Testis (tissue), 3 donors: Measurements from ENCODE around the gene GALNT17. TPM values are rescaled to one million over a fixed set of nuclear protein-coding genes. Genes with fewer than 3 reads are reported as not detected.

Experiments used
- DNase-seq: peaks from one replicate; pipeline ENCODE4 v3.0.0-alpha.2; 2019
- H3K27ac ChIP-seq, 2 donors: fragments of 200-600 bp; sonication (generic); one replicate each; pipeline ENCODE4 v1.5.1; 2019
- H3K27me3 ChIP-seq: fragments of 200-600 bp; sonication (generic); one replicate; pipeline ENCODE4 v1.5.1; 2019
- H3K36me3 ChIP-seq: fragments of 200-600 bp; sonication (generic); one replicate; pipeline ENCODE4 v1.5.1; 2017; ENCODE audit warnings: low read depth; ENCODE audit errors: missing control alignments
- H3K4me1 ChIP-seq: fragments of 200-600 bp; sonication (generic); one replicate; pipeline ENCODE4 v1.5.1; 2019
- H3K4me3 ChIP-seq, 2 donors: fragments of 200-600 bp; sonication (generic); one replicate each; pipeline ENCODE4 v1.5.1; 2017 to 2019
- H3K9me3 ChIP-seq: fragments of 200-600 bp; sonication (generic); one replicate; pipeline ENCODE4 v1.5.1; 2017
- POLR2A ChIP-seq: fragments of 450-650 bp; IDR thresholded peaks from one replicate; pipeline ENCODE4 v1.6.1; 2017; ENCODE audit warnings: antibody characterized with exemption, mild to moderate bottlenecking, moderate library complexity
- WGBS, 2 donors: methylation state at CpG; one replicate each; pipeline ENCODE4 v1.1.5; 2018; 5-methylcytosine and 5-hydroxymethylcytosine counted together
- intact Hi-C: fragments of 100-400 bp; cut with DNase I; formaldehyde crosslinking; loops from one replicate; pipeline ENCODE4 v1.15.1; 2023; ENCODE audit warnings: low total_unique reads
- polyA plus RNA-seq: library from polyadenylated mRNA; stranded (reverse); fragments of 350-450 nt; fragmentation: Illumina TruSeq; extraction: RNeasy Lipid Tissue Mini Kit (QIAGEN cat#74804); gene quantifications from one replicate; pipeline ENCODE4 v1.2.3, GENCODE V29; 2014; ENCODE audit warnings: low read depth, low replicate concordance; ENCODE audit not compliant: insufficient read depth
- total RNA-seq, 2 donors: library from RNA; depleted of rRNA; stranded (reverse); fragments of >200 nt; gene quantifications; one replicate each; pipeline ENCODE4 v1.2.3, GENCODE V29; 2016
- TF ChIP-seq, protein P1 (sequence below), 3 experiments: fragments of 450-650 bp in 2 of 3; fragments of 200-600 bp in 1 of 3; sonication (generic) in 1 of 3; IDR thresholded peaks; one replicate each; pipeline ENCODE4 v1.5.1; 2016 to 2019; ENCODE audit warnings: antibody characterized with exemption in 3 of 3, mild to moderate bottlenecking in 2 of 3, moderate library complexity in 1 of 3

The GALNT17 gene
- total and polyA plus RNA-seq, 3 donors from 2014 or later: 10.9 to 39.1 (median 29.4) TPM

- no peak for TF ChIP-seq POLR2A
- TF ChIP-seq, protein P1, sequence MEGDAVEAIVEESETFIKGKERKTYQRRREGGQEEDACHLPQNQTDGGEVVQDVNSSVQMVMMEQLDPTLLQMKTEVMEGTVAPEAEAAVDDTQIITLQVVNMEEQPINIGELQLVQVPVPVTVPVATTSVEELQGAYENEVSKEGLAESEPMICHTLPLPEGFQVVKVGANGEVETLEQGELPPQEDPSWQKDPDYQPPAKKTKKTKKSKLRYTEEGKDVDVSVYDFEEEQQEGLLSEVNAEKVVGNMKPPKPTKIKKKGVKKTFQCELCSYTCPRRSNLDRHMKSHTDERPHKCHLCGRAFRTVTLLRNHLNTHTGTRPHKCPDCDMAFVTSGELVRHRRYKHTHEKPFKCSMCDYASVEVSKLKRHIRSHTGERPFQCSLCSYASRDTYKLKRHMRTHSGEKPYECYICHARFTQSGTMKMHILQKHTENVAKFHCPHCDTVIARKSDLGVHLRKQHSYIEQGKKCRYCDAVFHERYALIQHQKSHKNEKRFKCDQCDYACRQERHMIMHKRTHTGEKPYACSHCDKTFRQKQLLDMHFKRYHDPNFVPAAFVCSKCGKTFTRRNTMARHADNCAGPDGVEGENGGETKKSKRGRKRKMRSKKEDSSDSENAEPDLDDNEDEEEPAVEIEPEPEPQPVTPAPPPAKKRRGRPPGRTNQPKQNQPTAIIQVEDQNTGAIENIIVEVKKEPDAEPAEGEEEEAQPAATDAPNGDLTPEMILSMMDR (IDR thresholded peaks at IDR 0.05): no peak
- Histone ChIP-seq H3K9me3 (no peaks in the 10 kb centered on the region), H3K27me3 (no peaks in the 10 kb centered on the region), H3K27ac (no peak overlapping the region), H3K36me3 (no peaks in the 10 kb centered on the region), H3K4me3 (no peak overlapping the region), H3K4me1 (no peaks in the 10 kb centered on the region)
- intact Hi-C loops: no loop called here
- whole genome bisulfite sequencing, 2 donors: 89% methylated on average over 8 of the region's 8 CpGs
- no peak for DNase-seq
These were observed 434.4 kb downstream of the GALNT17 start for GRCh38 chr7:71566376-71566775.

DNA sequence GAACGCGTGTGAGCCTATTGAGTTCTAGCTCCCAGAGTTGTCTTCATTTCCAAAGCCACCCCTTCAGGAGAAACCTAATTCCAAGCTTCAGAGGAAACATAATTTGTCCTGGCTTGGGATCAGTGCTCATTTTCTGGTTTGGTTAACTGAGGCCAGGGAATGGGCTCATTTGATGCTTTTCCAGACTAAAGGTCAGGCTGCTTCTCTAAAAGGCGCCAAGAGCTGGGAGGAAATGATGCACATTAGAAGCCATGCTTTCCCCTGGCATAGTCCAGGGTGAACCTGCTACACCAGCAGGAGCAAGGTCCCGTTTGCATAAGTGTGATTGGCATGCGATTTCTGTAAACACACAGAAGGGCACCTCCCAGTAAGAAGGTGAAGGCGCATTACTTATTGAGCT lies 435.0 kb downstream of the GALNT17 start:
- H3K27ac ChIP-seq: no peak overlapping the region
- intact Hi-C loops: no loop called here

GRCh38 chr7:71574153-71574860 lies 442.4 kb downstream of the GALNT17 start:
- Histone ChIP-seq H3K4me1 (no peaks in the 10 kb centered on the region), H3K27ac (no peak overlapping the region), H3K27me3 (no peaks in the 10 kb centered on the region), H3K9me3 (no peaks in the 10 kb centered on the region), H3K4me3 (no peak overlapping the region), H3K36me3 (no peaks in the 10 kb centered on the region)
- WGBS, 2 donors: 76 to 80% methylated on average over 2 of the region's 2 CpGs
- TF ChIP-seq POLR2A: no peak
- TF ChIP-seq, protein P1 (IDR thresholded peaks at IDR 0.05): no peak
- no peak for DNase-seq
- intact Hi-C loops: no loop called here

More for the DNA sequence above, 435.0 kb downstream of the GALNT17 start:
- H3K4me3 ChIP-seq: no peak overlapping the region
- TF ChIP-seq, protein P1 (IDR thresholded peaks at IDR 0.05): no peak
- TF ChIP-seq POLR2A: no peak
- no peaks in the 10 kb centered on the region for H3K27me3 ChIP-seq
- DNase-seq: no peak
- no peaks in the 10 kb centered on the region for H3K36me3 ChIP-seq
- H3K4me1 ChIP-seq: no peaks in the 10 kb centered on the region
- H3K9me3 ChIP-seq: no peaks in the 10 kb centered on the region
- WGBS, 2 donors: 88 to 95% methylated on average over 5 to 6 of the region's 6 CpGs

DNA sequence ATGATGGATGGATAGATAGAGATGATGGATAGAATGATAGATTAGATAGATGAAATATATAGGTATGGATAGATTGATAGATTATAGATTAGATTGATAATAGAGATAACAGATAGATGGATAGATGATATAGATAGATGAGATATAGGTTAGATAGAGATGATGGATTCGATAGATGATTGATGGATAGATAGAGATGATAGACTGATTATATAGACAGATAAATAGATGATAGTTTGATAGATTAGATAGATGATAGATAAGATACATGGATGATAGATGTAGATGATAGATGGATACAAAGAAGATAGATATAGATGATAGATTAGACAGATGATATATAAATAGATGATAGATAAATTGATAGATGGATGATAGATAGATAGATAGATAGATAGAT lies 448.1 kb downstream of the GALNT17 start:
- Histone ChIP-seq H3K9me3 (no peaks in the 10 kb centered on the region), H3K27me3 (no peaks in the 10 kb centered on the region), H3K36me3 (no peaks in the 10 kb centered on the region), H3K4me1 (no peaks in the 10 kb centered on the region), H3K4me3 (no peak overlapping the region), H3K27ac (no peak overlapping the region)
- TF ChIP-seq POLR2A: no peak
- TF ChIP-seq, protein P1 (IDR thresholded peaks at IDR 0.05): no peak
- intact Hi-C loops: no loop called here
- no peak for DNase-seq
- 95 to 96% methylated on average over 1 of the region's 1 CpG for WGBS, 2 donors

DNA sequence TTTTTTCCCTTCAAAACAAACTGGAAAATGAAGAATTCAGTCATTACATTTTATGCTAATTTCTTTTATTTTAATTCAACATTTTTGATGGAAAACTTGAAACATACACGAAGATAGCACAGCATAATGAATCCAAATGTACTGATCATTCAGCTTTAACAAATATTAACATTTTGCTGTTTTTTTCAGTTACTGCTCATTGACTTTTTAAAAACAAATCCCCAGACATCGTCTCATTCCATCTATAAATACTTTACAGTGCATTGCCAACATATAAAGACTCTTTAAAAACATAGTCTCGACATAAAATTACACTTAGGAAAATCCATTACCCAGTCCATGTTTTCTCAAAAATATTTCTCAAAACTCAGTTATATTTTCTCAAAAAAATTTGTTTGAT lies 452.3 kb downstream of the GALNT17 start:
- 77 to 80% methylated on average over 3 of the region's 3 CpGs for WGBS, 2 donors
- no peaks in the 10 kb centered on the region for H3K27me3 ChIP-seq
- intact Hi-C loops: no loop called here
- no peak overlapping the region for H3K4me3 ChIP-seq
- TF ChIP-seq POLR2A: no peak
- TF ChIP-seq, protein P1 (IDR thresholded peaks at IDR 0.05): no peak
- no peaks in the 10 kb centered on the region for H3K36me3 ChIP-seq
- H3K27ac ChIP-seq: no peak overlapping the region
- H3K9me3 ChIP-seq: no peaks in the 10 kb centered on the region
- DNase-seq: no peak
- H3K4me1 ChIP-seq: no peaks in the 10 kb centered on the region
